ENCODE measurements around the gene TIPARP.
A peak's percentile ranks its signal among the peaks of the same experiment; 100 is the strongest.

The TIPARP gene

GRCh38 chr3:156637480-156638022 lies 36.8 kb upstream of the TIPARP start (continued):
- TF ChIP-seq PRDM2 (tag by site-specific recombination; IDR thresholded peaks at IDR 0.05; ENCODE audit: borderline replicate concordance) (no peak), ZSCAN23 (tag by site-specific recombination; IDR thresholded peaks at IDR 0.05) (no peak)

- Histone ChIP-seq H3K4me3 (ENCODE audit: low read depth, low read length) (no peak overlapping the region), H3K4me1 (ENCODE audit: control insufficient read depth, insufficient read depth, low read length) (no peaks in the 10 kb centered on the region), H3K27ac (ENCODE audit: extremely low read depth, low read depth, low read length) (no peak overlapping the region), H3K9me3 (ENCODE audit: control insufficient read depth, insufficient read depth, low read depth, low read length) (no peaks in the 10 kb centered on the region), H3K36me3 (ENCODE audit: control insufficient read depth in 2 of 2, insufficient read depth in 1 of 2, low read length in 2 of 2) (no peaks in the 10 kb centered on the region)
- CTCF ChIA-PET, result no interaction called here
- POLR2A ChIA-PET, result no interaction called here
- TF ChIP-seq ZNF274 (IDR thresholded peaks at IDR 0.05; ENCODE audit: low read length), result no peak
- TF ChIP-seq ZNF274 (tag by site-specific recombination; IDR thresholded peaks at IDR 0.05; ENCODE audit: borderline replicate concordance), result no peak
- no peak for TF ChIP-seq ZXDB (tag by site-specific recombination; IDR thresholded peaks at IDR 0.05)
- TF ChIP-seq ZNF132 (tag by site-specific recombination; IDR thresholded peaks at IDR 0.05; ENCODE audit: borderline replicate concordance), result no peak
- no peak for TF ChIP-seq ZNF585B (tag by site-specific recombination; IDR thresholded peaks at IDR 0.05)
- no peak for TF ChIP-seq IKZF3 (tag by site-specific recombination; IDR thresholded peaks at IDR 0.05)
- no peak for TF ChIP-seq MZF1 (tag by site-specific recombination; IDR thresholded peaks at IDR 0.05; ENCODE audit: borderline replicate concordance)
- no peak for TF ChIP-seq ZNF16 (tag by site-specific recombination; IDR thresholded peaks at IDR 0.05; ENCODE audit: low read depth)
- TF ChIP-seq HOXC10 (CRISPR knock-in tag; IDR thresholded peaks at IDR 0.05), result no peak
- TF ChIP-seq ZFP37 (tag by site-specific recombination; IDR thresholded peaks at IDR 0.05), result no peak
- no peak for TF ChIP-seq ZNF398 (tag by site-specific recombination; IDR thresholded peaks at IDR 0.05)
- TF ChIP-seq KLF7 (tag by site-specific recombination; IDR thresholded peaks at IDR 0.05; ENCODE audit: borderline replicate concordance), result no peak
Measured at GRCh38 chr3:156638271-156638670, 36.1 kb upstream of the TIPARP start.

GRCh38 chr3:156639414-156640023 lies 34.9 kb upstream of the TIPARP start:
- CTCF ChIA-PET, result interaction anchor here (0.6 kb wide), 1 partner anchor 102 kb away, joined by 3 read pairs; no protein-coding TSS in a partner anchor
- Histone ChIP-seq H3K4me1 (ENCODE audit: control insufficient read depth, insufficient read depth, low read length) (no peaks in the 10 kb centered on the region), H3K27ac (ENCODE audit: extremely low read depth, low read depth, low read length) (no peak overlapping the region), H3K4me3 (ENCODE audit: low read depth, low read length) (no peak overlapping the region), H3K36me3 (ENCODE audit: control insufficient read depth in 2 of 2, insufficient read depth in 1 of 2, low read length in 2 of 2) (no peaks in the 10 kb centered on the region), H3K9me3 (ENCODE audit: control insufficient read depth, insufficient read depth, low read depth, low read length) (no peaks in the 10 kb centered on the region)
- POLR2A ChIA-PET, result no interaction called here
- no peak for TF ChIP-seq ZNF157 (tag by site-specific recombination; IDR thresholded peaks at IDR 0.05)
- no peak for TF ChIP-seq ZBTB7A (tag by site-specific recombination; IDR thresholded peaks at IDR 0.05; ENCODE audit: low read depth)
- peak; percentile 52 for TF ChIP-seq ZNF366 (tag by site-specific recombination; conservative IDR thresholded peaks at IDR 0.05)
- TF ChIP-seq ZNF707 (tag by site-specific recombination; IDR thresholded peaks at IDR 0.05), result no peak
- no peak for TF ChIP-seq ZBTB6 (tag by site-specific recombination; IDR thresholded peaks at IDR 0.05)
- no peak for TF ChIP-seq ZNF248 (tag by site-specific recombination; IDR thresholded peaks at IDR 0.05)
- no peak for TF ChIP-seq ZNF600 (tag by site-specific recombination; IDR thresholded peaks at IDR 0.05)

Data from HEK293 (cell line).